GM19372 (cell line): ENCODE measurements around the gene SDCCAG8.
"Not testable (repeated sequence)": the region's sequence is repeated elsewhere in the genome, so short reads cannot be mapped to it uniquely, and the experiment has no call there.

Experiments
- ATAC-seq: cut with Tn5 transposase; IDR thresholded peaks from one replicate; pipeline ENCODE4 v1.9.1; 2021; ENCODE audit warnings: mild to moderate bottlenecking, low read depth, moderate library complexity; ENCODE audit not compliant: unreplicated experiment

Gene SDCCAG8

GRCh38 chr1:243255791-243256512, at the start of gene SDCCAG8:
SDCCAG8 (plus strand) TSS chr1:243256041; CDS start chr1:243256174, 133 bp downstream.
- ATAC-seq: peak; percentile 68

DNA sequence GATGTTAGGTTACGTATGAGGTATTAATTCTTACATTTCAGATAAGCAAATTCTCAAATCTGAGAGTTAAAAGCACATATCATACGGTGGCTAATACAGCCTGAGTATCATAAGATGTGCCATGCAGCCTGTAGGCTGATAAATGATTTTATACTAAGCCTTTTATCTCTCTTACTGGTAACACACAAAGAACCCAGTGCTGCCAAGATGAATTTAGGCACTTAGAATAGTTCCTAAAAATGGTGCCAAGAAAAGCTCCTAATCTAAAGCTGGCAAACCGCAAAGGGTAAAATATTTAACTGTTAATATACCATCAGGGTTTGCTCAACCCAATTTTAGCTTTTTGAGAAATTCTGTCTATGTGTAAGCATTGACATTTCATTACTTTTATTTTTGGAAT, 43.9 kb upstream of the SDCCAG8 start:
- ATAC-seq: not testable (repeated sequence)

GRCh38 chr1:243213045-243213787, 42.6 kb upstream of the SDCCAG8 start:
- no peak for ATAC-seq

DNA sequence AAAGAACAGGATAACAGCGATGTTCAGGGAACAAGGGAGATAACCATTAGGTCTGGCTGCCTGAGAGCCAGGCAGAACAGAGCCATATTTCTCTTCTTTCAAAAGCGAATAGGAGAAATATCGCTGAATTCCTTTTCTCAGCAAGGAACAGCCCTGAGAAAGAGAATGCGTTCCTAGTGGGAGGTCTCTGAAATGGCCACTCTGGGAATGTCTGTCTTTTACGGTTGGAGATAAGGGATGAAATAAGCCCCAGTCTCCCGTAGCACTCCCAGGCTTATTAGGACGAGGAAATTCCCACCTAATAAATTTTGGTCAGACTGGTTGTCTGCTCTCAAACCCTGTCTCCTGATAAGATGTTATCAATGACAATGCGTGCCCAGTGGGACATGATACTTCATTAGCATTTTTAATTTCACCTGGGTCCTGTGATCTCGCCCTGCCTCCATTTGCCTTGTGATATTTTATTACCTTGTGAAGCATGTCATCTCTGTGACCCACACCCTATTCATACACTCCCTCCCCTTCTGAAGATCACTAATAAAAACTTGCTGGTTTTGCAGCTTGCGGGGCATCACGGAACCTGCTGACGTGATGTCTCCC, 40.5 kb upstream of the SDCCAG8 start:
- not testable (repeated sequence) for ATAC-seq

GRCh38 chr1:243216741-243217140, 39.1 kb upstream of the SDCCAG8 start:
- no peak for ATAC-seq

DNA sequence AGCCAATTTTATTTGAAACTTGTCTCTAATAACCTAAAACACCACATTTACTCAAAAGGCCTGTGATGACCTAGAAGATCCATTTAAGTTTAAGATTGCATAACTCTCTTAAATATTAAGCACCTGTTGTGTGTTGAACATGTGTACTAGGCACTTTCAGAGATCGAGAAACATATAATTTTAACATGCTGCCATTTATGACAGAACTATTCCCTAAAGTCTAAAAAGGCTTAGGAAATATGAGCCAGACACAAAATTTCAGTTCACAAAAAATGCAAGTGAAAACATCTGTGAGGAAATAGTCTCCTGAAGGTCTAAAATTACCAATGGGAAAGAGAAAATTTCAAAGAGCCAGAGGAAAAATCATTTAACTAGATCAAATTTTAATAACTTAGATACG, 38.5 kb upstream of the SDCCAG8 start:
- no peak for ATAC-seq

GRCh38 chr1:243218059-243218458, 37.8 kb upstream of the SDCCAG8 start:
- ATAC-seq: no peak

- ATAC-seq: no peak
Measured at GRCh38 chr1:243227622-243228021, 28.2 kb upstream of the SDCCAG8 start.

DNA sequence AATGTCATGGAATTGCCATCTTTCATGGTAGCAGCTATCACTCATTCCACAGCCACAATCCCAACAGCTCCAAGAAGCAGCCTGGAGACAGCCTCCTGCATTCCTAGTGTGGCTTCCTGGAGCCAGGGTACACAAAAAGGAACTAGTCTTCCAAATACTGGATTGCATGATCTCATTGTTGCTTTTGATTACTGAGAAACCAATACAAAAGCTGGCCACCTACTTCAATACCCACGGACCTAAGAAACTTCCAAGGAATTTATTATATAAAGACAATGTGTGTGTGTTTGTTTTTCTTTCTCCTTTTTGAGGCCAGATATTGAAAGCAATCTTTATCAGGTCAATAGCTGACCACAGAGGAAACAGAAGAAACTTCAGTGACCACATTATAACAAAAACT, 26.3 kb upstream of the SDCCAG8 start:
- no peak for ATAC-seq

DNA sequence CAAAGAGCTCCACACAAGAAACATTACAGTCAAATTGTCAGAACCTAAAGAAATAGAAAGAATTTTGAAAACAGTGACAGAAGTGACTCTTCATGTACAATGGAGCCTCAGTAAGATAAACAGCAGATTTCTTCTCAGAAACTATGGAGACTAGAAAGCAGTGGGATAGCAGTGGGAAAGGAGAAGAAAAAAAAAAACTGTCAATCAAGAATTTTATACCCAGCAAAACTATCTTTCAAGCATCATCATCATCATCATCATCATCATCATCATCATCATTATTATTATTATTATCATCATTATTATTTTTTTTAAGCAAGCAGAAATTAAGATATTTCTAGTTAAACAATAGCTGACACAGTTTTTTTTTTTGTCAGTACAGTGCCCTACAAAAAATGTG, 24.9 kb upstream of the SDCCAG8 start:
- no peak for ATAC-seq

GRCh38 chr1:243233908-243234307, 21.9 kb upstream of the SDCCAG8 start:
- ATAC-seq: no peak

DNA sequence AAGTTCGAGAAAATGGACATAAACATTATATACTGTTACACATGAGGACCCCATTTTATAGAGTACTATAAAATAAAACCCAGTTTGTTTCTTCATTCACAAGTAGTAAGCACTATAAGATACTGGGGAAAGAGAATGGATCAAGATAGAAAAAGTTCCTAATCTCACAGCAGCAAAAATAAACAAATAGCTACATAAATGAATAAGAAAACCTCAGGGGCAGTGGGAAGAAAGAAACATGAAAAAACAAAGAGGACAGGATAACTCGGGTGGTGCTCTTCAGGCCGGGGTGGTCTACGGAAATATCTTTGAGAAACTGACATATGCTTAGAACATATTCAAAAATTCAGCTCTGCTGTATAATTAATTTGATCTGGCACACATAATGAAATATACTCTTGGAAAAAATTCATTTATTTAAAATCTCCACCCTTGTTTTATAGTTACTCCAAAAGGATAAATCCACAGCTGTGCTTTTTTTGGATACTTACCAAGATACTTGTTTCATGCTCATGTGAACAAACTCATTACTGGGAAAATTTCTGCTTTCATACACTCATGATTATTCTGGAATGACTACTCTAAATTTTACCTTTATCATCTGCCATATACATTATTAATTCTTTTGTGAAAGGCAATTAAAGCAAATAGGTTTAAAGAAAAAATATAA, 20.7 kb upstream of the SDCCAG8 start:
- ATAC-seq: no peak

DNA sequence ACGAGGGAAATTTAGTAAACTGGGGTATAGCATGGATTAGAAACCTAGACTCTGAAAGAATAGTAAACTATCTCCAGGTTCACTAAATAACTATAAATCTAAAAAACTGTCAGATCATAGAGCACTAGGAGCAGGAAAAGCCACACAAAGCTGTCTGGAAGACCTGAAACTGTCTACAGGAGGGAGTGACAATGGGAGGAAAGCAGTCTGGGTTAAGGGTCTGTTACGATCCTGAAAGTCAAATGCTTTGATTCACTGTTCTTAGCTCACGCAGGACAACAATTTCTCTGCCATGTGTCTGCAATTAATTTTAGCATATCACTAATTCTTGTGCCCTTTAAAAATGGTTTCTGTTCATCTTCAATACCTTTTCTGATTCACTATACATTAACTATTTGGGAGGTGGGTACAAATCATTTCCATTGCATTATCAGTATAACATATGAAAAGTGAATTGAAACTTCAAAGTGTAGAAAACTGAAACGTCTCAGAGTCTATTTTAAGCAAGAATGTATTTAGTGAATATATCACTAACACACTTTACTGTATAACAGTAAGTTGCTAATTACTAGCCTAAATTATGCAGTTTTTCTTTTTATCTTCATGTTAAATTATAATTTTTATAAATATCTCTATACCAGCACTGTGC, 19.1 kb upstream of the SDCCAG8 start:
- no peak for ATAC-seq

GRCh38 chr1:243244432-243244841, 11.4 kb upstream of the SDCCAG8 start:
- ATAC-seq: peak; percentile 48

DNA sequence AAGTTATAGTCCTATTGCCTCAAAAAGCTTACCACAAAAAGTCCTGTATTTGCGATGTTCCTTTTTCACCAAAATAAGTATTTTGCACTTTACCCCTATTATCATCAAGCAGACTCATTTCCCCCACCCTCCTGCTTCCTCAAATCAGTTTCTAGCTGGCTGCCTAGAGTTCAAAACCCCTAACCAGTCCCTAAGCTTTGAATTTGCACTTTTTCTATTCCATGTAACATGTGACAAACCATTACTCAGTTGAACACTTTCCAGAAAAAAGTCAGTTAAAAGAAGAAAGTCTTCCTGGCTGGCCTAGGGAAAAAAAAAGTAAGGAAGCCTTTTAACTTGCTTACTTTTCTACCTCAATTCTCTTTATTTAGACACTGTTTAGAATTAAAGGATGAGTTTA, 8.9 kb upstream of the SDCCAG8 start:
- no peak for ATAC-seq

DNA sequence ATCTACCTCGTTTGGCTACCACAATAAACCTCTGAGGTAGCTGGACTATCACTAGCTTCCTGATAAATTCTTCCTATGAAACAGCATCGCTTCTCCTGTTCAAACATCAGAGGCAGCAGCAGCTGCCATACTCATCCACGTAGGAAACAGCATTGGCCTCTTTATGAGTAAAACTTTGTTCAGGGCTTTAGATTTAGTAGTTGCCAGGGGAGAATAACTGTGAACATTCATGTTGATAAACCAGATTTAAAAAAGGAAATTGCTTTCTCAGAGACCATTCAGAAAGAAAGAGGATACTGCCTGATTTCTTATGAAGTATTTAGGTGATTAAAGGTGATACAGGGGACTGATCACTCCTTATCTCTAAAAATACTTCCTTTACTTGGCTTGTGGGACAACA, 7.9 kb upstream of the SDCCAG8 start:
- no peak for ATAC-seq

DNA sequence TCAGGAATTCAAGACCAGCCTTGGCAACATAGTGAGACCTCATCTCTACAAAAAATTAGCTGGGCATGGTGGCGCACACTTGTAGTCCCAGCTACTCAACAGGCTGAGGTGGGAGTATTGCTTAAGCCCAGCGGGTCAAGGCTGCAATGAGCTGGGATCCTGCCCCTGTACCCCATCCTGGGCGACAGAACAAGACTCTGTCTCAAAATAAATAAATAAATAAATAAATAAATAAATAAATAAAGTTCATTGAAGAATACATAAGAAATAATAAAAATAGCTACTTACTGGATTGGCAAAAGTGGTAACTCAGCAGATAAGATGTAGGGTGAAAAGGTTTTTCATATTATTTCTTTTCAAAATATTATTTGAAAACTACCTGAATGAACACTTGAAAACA, 6.6 kb upstream of the SDCCAG8 start:
- no peak for ATAC-seq

GRCh38 chr1:243250102-243250501, 5.7 kb upstream of the SDCCAG8 start:
- no peak for ATAC-seq

DNA sequence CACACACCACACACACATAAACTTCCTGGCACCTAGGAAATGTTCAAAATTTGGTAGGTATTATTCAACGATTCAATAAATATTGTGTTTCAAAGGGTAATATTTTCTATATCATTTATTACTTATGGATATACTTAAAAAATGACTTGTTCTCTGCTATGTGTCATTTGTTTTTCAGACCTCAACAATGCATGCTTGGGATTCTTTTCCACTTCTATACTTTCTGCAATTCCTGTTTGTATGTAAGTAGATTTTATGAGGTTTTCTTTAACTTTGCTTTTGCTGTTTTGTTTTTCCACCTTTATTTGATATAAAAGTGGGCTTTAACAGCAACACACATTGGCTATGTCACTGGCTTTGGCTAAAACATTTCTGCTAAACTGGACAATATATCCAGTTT, 4.3 kb upstream of the SDCCAG8 start:
- ATAC-seq: no peak

GRCh38 chr1:243253211-243253925, 2.5 kb upstream of the SDCCAG8 start:
- ATAC-seq: no peak
